Left kidney (tissue), 2 donors: ENCODE results near the gene MPG. TPM values are rescaled to one million over a fixed set of nuclear protein-coding genes. Genes with fewer than 3 reads are reported as not detected.

Experiments
- DNase-seq: peaks from one replicate; pipeline ENCODE4 v3.0.0-alpha.2; 2013
- polyA plus RNA-seq: library from polyadenylated mRNA; unstranded; fragments of 120-200 nt; gene quantifications from one replicate; pipeline ENCODE4 v1.2.1, GENCODE V29; 2013; ENCODE audit not compliant: insufficient read length

Gene MPG
- polyA plus RNA-seq, 1 donor = 14.2 TPM

GRCh38 chr16:83781-84615 lies 6.0 kb downstream of the MPG start:
- no peak for DNase-seq

GRCh38 chr16:84718-85406 lies 6.8 kb downstream of the MPG start:
- DNase-seq = no peak

GRCh38 chr16:85407-85782 lies 7.4 kb downstream of the MPG start:
- no peak for DNase-seq

GRCh38 chr16:85865-86264 lies 7.8 kb downstream of the MPG start:
- DNase-seq = no peak

GRCh38 chr16:86483-86952 lies 8.5 kb downstream of the MPG start:
- no peak for DNase-seq

- DNase-seq = no peak
Measured at GRCh38 chr16:88613-89012, 10.6 kb downstream of the MPG start.

- no peak for DNase-seq
Measured at GRCh38 chr16:89391-90302, 11.6 kb downstream of the MPG start.

- no peak for DNase-seq
Measured at GRCh38 chr16:91484-91883, 13.5 kb downstream of the MPG start.

GRCh38 chr16:92431-93339 lies 14.7 kb downstream of the MPG start:
- DNase-seq = no peak

- no peak for DNase-seq
Measured at GRCh38 chr16:94918-95265, 16.9 kb downstream of the MPG start.

GRCh38 chr16:96935-97381 lies 18.9 kb downstream of the MPG start:
- no peak for DNase-seq

GRCh38 chr16:97822-98221 lies 19.8 kb downstream of the MPG start:
- no peak for DNase-seq

- DNase-seq = no peak
Measured at GRCh38 chr16:100989-101388, 23.0 kb downstream of the MPG start.

- DNase-seq = no peak
Measured at GRCh38 chr16:101586-101985, 23.6 kb downstream of the MPG start.

- DNase-seq = no peak
Measured at GRCh38 chr16:102060-102855, 24.2 kb downstream of the MPG start.

GRCh38 chr16:104355-104754 lies 26.3 kb downstream of the MPG start:
- no peak for DNase-seq

GRCh38 chr16:104928-105327 lies 26.9 kb downstream of the MPG start:
- DNase-seq = no peak

- DNase-seq = no peak
Measured at GRCh38 chr16:105521-105920, 27.5 kb downstream of the MPG start.

- peak; percentile 71 for DNase-seq
Measured at GRCh38 chr16:106623-107324, 28.7 kb downstream of the MPG start.
